C4-2B (cell line): Measurements from ENCODE around the gene ELOF1.

Source experiments
- H3K27ac ChIP-seq: fragments of 450-650 bp; 2 replicates; pipeline ENCODE4 v1.5.1; 2017
- CTCF ChIP-seq: fragments of 450-650 bp; conservative IDR thresholded peaks from 2 replicates; pipeline ENCODE4 v1.5.1; 2017; ENCODE audit warnings: mild to moderate bottlenecking
- ZFX ChIP-seq: fragments of 450-650 bp; IDR thresholded peaks from 2 replicates; pipeline ENCODE4 v1.6.1; 2017

The ELOF1 gene

GRCh38 chr19:11563532-11563931, 4.5 kb upstream of the ELOF1 start:
- no peak overlapping the region for H3K27ac ChIP-seq

GRCh38 chr19:11560404-11561051, 1.5 kb upstream of the ELOF1 start:
- H3K27ac ChIP-seq = peak overlapping the region; percentile 77; the same call in 1 of the 2 replicates
- TF ChIP-seq CTCF (peak; percentile 84), ZFX (no peak)

More at GRCh38 chr19:11563532-11563931, 4.5 kb upstream of the ELOF1 start:
- TF ChIP-seq CTCF (no peak), ZFX (no peak)

- no peak overlapping the region for H3K27ac ChIP-seq
- TF ChIP-seq ZFX (no peak), CTCF (no peak)
Measured at GRCh38 chr19:11556634-11557420, 2.2 kb downstream of the ELOF1 start.

GRCh38 chr19:11555246-11555645, 3.8 kb downstream of the ELOF1 start:
- TF ChIP-seq ZFX (no peak), CTCF (no peak)
- peak overlapping the region; percentile 13; the same call in 1 of the 2 replicates for H3K27ac ChIP-seq

- TF ChIP-seq CTCF (no peak), ZFX (no peak)
- no peak overlapping the region for H3K27ac ChIP-seq
Measured at GRCh38 chr19:11554160-11554559, 4.9 kb downstream of the ELOF1 start.

- TF ChIP-seq CTCF (no peak), ZFX (no peak)
- no peak overlapping the region for H3K27ac ChIP-seq
Measured at GRCh38 chr19:11552666-11553372, 6.2 kb downstream of the ELOF1 start.
